SK-N-SH treated with all-trans-retinoic acid at 6 μM for 48 hours (cell line): ENCODE data around the gene FBXO27.

Source experiments
- ATAC-seq: fragments of 200-7000 bp; cut with Tn5 transposase; 3 replicates; pipeline ENCODE4 v1.9.1; 2020; ENCODE audit warnings: mild to moderate bottlenecking, moderate library complexity
- ARNTL ChIP-seq: fragments of 450-650 bp; formaldehyde crosslinking; IDR thresholded peaks from 2 replicates; pipeline ENCODE4 v1.5.0; 2020; ENCODE audit warnings: low read depth, mild to moderate bottlenecking, moderate library complexity, borderline replicate concordance
- BACH2 ChIP-seq: fragments of 250-450 bp; sonication (Bioruptor Pico); IDR thresholded peaks from 2 replicates; pipeline ENCODE4 v1.9.0; 2021; ENCODE audit warnings: mild to moderate bottlenecking, borderline replicate concordance
- CSRNP3 ChIP-seq: fragments of 250-450 bp; sonication (Bioruptor Pico); IDR thresholded peaks from 2 replicates; pipeline ENCODE4 v1.5.1; 2021; ENCODE audit warnings: mild to moderate bottlenecking, moderate library complexity
- ESRRG ChIP-seq: fragments of 250-450 bp; sonication (Bioruptor Pico); IDR thresholded peaks from 2 replicates; pipeline ENCODE4 v1.6.1; 2021; ENCODE audit warnings: mild to moderate bottlenecking
- GLIS3 ChIP-seq: fragments of 250-450 bp; sonication (Bioruptor Pico); IDR thresholded peaks from 2 replicates; pipeline ENCODE4 v1.5.0; 2020; ENCODE audit warnings: mild to moderate bottlenecking, moderate library complexity
- ISL1 ChIP-seq: fragments of 250-450 bp; sonication (Bioruptor Pico); IDR thresholded peaks from 2 replicates; pipeline ENCODE4 v2.1.2; 2022; ENCODE audit warnings: mild to moderate bottlenecking, moderate library complexity
- OSR1 ChIP-seq: fragments of 250-450 bp; sonication (Bioruptor Pico); IDR thresholded peaks from 2 replicates; pipeline ENCODE4 v1.8.0; 2022; ENCODE audit warnings: moderate library complexity, mild to moderate bottlenecking, inconsistent platforms
- PATZ1 ChIP-seq: fragments of 250-450 bp; sonication (Bioruptor Pico); IDR thresholded peaks from 2 replicates; pipeline ENCODE4 v1.8.0; 2020; ENCODE audit warnings: mild to moderate bottlenecking, moderate library complexity, borderline replicate concordance
- PPARA ChIP-seq: fragments of 250-450 bp; sonication (Bioruptor Pico); IDR thresholded peaks from 2 replicates; pipeline ENCODE4 v1.5.0; 2020; ENCODE audit warnings: mild to moderate bottlenecking, borderline replicate concordance
- RARB ChIP-seq: fragments of 250-450 bp; sonication (Bioruptor Pico); IDR thresholded peaks from 2 replicates; pipeline ENCODE4 v1.8.0; 2021; ENCODE audit warnings: mild to moderate bottlenecking, moderate library complexity
- SNAI2 ChIP-seq: fragments of 250-450 bp; sonication (Bioruptor Pico); IDR thresholded peaks from 2 replicates; pipeline ENCODE4 v1.5.0; 2020; ENCODE audit warnings: mild to moderate bottlenecking, moderate library complexity
- TCF4 ChIP-seq: fragments of 250-450 bp; sonication (Bioruptor Pico); IDR thresholded peaks from 2 replicates; pipeline ENCODE4 v1.8.0; 2021; ENCODE audit warnings: mild to moderate bottlenecking, moderate library complexity, borderline replicate concordance
- TOX ChIP-seq: fragments of 250-450 bp; sonication (Bioruptor Pico); IDR thresholded peaks from 2 replicates; pipeline ENCODE4 v1.8.0; 2021; ENCODE audit warnings: mild to moderate bottlenecking, moderate library complexity, borderline replicate concordance
- TSHZ2 ChIP-seq: fragments of 250-450 bp; sonication (Bioruptor Pico); IDR thresholded peaks from 2 replicates; pipeline ENCODE4 v1.5.0; 2020; ENCODE audit warnings: mild to moderate bottlenecking, moderate library complexity
- ZC3H10 ChIP-seq: fragments of 250-450 bp; sonication (Bioruptor Pico); IDR thresholded peaks from 2 replicates; pipeline ENCODE4 v1.5.1; 2021; ENCODE audit warnings: mild to moderate bottlenecking, moderate library complexity
- ZFP3 ChIP-seq: fragments of 250-450 bp; sonication (Bioruptor Pico); IDR thresholded peaks from 2 replicates; pipeline ENCODE4 v1.5.0; 2020; ENCODE audit warnings: mild to moderate bottlenecking, moderate library complexity
- ZFP30 ChIP-seq: fragments of 450-650 bp; formaldehyde crosslinking; IDR thresholded peaks from 2 replicates; pipeline ENCODE4 v1.5.0; 2022; ENCODE audit warnings: mild to moderate bottlenecking, moderate library complexity
- ZNF565 ChIP-seq: fragments of 450-650 bp; formaldehyde crosslinking; conservative IDR thresholded peaks from 2 replicates; pipeline ENCODE4 v1.5.0; 2020; ENCODE audit warnings: low read depth, mild to moderate bottlenecking, moderate library complexity
- ZNF70 ChIP-seq: fragments of 450-650 bp; formaldehyde crosslinking; IDR thresholded peaks from 2 replicates; pipeline ENCODE4 v1.5.0; 2020; ENCODE audit warnings: mild to moderate bottlenecking, moderate library complexity
- ZNF8 ChIP-seq: fragments of 450-650 bp; formaldehyde crosslinking; IDR thresholded peaks from 2 replicates; pipeline ENCODE4 v1.5.0; 2020; ENCODE audit warnings: mild to moderate bottlenecking, moderate library complexity
- TF ChIP-seq, protein P1 (sequence below): fragments of 250-450 bp; sonication (Bioruptor Pico); IDR thresholded peaks from 2 replicates; pipeline ENCODE4 v1.8.0; 2021; ENCODE audit warnings: low read depth, mild to moderate bottlenecking, moderate library complexity, borderline replicate concordance
- TF ChIP-seq, protein P2 (sequence below): fragments of 250-450 bp; sonication (Bioruptor Pico); IDR thresholded peaks from 2 replicates; pipeline ENCODE4 v1.5.1; 2020; ENCODE audit warnings: low read depth, mild to moderate bottlenecking, moderate library complexity

Gene FBXO27

GRCh38 chr19:39054091-39054470 lies 21.7 kb upstream of the FBXO27 start:
- TF ChIP-seq ZNF70 (CRISPR knock-in tag) (no peak), ARNTL (CRISPR knock-in tag) (no peak), BACH2 (CRISPR knock-in tag) (no peak), TSHZ2 (no peak), OSR1 (CRISPR knock-in tag) (no peak), TOX (CRISPR knock-in tag) (no peak), ESRRG (CRISPR knock-in tag) (no peak), SNAI2 (no peak), ZFP30 (CRISPR knock-in tag) (no peak), RARB (CRISPR knock-in tag) (no peak)
- no peak for ATAC-seq

GRCh38 chr19:39053276-39054090 lies 21.1 kb upstream of the FBXO27 start:
- no peak for TF ChIP-seq GLIS3
- no peak for TF ChIP-seq PATZ1
- ATAC-seq = no peak

GRCh38 chr19:39052846-39053245 lies 20.5 kb upstream of the FBXO27 start:
- TF ChIP-seq ZFP3 (CRISPR knock-in tag) (no peak), CSRNP3 (CRISPR knock-in tag) (no peak), ISL1 (CRISPR knock-in tag) (no peak), TCF4 (CRISPR knock-in tag) (no peak), OSR1 (CRISPR knock-in tag) (no peak), TSHZ2 (no peak), BACH2 (CRISPR knock-in tag) (no peak), ZC3H10 (CRISPR knock-in tag) (no peak), ARNTL (CRISPR knock-in tag) (no peak), SNAI2 (no peak), ZFP30 (CRISPR knock-in tag) (no peak), PPARA (CRISPR knock-in tag) (no peak), ZNF565 (CRISPR knock-in tag) (no peak), ZNF8 (no peak), PATZ1 (no peak), RARB (CRISPR knock-in tag) (no peak), ZNF70 (CRISPR knock-in tag) (no peak), ESRRG (CRISPR knock-in tag) (no peak)
- TF ChIP-seq, protein P1, sequence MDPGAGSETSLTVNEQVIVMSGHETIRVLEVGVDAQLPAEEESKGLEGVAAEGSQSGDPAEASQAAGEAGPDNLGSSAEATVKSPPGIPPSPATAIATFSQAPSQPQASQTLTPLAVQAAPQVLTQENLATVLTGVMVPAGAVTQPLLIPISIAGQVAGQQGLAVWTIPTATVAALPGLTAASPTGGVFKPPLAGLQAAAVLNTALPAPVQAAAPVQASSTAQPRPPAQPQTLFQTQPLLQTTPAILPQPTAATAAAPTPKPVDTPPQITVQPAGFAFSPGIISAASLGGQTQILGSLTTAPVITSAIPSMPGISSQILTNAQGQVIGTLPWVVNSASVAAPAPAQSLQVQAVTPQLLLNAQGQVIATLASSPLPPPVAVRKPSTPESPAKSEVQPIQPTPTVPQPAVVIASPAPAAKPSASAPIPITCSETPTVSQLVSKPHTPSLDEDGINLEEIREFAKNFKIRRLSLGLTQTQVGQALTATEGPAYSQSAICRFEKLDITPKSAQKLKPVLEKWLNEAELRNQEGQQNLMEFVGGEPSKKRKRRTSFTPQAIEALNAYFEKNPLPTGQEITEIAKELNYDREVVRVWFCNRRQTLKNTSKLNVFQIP = no peak
- TF ChIP-seq, protein P2, sequence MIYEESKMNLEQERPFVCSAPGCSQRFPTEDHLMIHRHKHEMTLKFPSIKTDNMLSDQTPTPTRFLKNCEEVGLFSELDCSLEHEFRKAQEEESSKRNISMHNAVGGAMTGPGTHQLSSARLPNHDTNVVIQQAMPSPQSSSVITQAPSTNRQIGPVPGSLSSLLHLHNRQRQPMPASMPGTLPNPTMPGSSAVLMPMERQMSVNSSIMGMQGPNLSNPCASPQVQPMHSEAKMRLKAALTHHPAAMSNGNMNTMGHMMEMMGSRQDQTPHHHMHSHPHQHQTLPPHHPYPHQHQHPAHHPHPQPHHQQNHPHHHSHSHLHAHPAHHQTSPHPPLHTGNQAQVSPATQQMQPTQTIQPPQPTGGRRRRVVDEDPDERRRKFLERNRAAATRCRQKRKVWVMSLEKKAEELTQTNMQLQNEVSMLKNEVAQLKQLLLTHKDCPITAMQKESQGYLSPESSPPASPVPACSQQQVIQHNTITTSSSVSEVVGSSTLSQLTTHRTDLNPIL (CRISPR knock-in tag) = no peak
- no peak for ATAC-seq
